ENCODE measurements around the gene ZNF365. TPM values are rescaled to one million over a fixed set of nuclear protein-coding genes. Genes with fewer than 3 reads are reported as not detected.
"Not testable (repeated sequence)": the region's sequence is repeated elsewhere in the genome, so short reads cannot be mapped to it uniquely, and the experiment has no call there.

Gene ZNF365
- total RNA-seq, 1 donor, result 1.5 TPM

DNA sequence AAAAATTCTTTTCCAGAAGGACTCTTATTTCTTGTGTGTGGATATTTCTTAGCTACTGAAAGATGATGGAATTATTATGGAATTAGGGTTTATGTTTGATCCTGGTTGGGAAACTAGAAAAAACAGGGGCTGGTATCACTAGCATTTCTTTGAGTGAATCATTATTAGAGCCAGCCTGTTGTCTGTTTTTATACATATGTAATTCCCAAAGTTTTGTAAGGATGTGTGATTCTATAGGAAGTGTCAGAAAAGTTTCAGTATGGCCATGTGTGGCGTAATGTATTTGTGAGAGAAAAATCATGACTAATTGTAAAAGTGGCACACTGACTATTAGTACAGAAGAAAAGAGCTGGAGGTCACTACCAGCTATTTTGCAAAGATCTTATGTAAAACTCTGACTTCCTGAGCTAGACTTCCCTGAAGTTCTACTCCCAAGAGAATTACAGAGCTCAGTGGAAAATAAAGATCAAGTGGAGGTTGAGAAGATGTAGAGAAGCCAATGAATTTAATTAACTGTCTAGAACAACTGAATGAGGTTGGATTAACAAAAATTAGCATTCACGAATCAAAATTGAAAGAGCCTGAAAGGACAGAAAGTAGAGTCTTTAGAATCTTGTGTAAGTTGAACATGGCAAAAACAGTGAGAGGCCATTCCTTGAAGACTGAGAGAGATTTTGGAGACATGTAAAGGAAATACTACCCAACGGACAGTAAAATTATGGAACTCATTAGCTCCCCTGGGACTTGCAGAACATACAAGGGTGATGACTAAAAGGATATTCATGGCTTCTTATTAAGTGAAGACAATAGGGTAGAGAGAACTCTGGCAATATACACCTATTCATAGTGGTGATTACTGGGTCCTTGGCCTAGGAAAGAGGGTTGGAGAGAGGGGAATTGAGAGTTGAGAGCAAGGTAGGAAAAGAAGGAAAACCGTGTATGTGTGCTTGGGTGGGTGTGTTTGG is 12.5 kb downstream of the ZNF365 start:
- no peaks in the 10 kb centered on the region for H3K9me3 ChIP-seq (ENCODE audit: low read depth, low read length)
- H3K4me3 ChIP-seq (ENCODE audit: low read length), result no peak overlapping the region
- no peaks in the 10 kb centered on the region for H3K27me3 ChIP-seq (ENCODE audit: insufficient read depth, low read length)
- peaks cover 10% of the 10 kb centered on the region for H3K4me1 ChIP-seq (ENCODE audit: insufficient read depth, low read length)

DNA sequence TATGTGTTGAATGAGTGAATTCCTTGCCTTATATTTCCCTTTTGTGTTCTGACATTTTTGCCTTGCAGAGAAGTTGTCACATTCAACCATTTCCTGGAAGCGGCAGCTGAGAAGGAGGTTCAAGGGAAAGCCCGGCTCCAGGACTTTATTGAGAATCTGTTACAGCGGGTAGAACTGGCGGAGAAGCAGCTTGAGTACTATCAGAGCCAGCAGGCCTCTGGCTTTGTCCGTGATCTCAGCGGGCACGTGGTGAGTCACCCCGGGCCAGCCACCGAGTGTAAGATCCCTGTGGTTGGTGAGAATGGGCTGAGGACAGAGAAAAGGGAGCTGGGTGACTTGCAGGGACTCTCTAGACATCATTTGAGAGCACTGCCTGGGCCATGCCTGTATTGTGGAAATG is 14.2 kb downstream of the ZNF365 start:
- no peak overlapping the region for H3K4me3 ChIP-seq (ENCODE audit: low read length)
- no peaks in the 10 kb centered on the region for H3K9me3 ChIP-seq (ENCODE audit: low read depth, low read length)
- H3K4me1 ChIP-seq (ENCODE audit: insufficient read depth, low read length), result peaks cover 5% of the 10 kb centered on the region
- H3K27me3 ChIP-seq (ENCODE audit: insufficient read depth, low read length), result no peaks in the 10 kb centered on the region

DNA sequence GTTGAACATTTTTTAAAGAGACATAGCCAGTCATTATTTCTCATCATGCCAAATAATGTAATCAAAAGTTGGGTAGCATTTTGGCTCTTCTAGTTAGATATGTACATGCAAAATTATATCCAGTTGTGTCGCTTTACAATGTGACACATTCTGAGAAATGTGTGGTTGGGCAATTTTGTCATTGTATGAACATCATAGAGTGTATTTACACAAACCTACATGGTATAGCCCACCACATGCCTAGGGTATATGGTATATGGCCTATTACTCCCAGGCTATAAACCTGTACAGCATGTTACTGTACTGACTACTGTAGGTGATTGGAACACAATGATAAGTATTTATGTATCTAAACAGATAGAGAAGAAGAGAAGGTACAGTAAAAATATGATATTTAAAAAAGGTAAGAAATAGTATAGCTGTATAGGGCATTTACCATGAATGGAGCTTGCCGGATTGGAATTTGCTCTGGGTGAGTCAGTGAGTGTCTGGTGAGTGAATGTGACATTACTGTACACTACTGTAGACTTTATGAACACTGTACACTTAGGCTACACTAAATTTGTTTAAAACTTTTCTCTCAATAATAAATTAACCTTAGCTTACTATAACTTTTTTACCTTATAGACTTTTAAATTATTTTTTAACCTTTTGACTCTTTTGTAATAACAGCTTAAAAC is 16.5 kb downstream of the ZNF365 start:
- H3K4me1 ChIP-seq (ENCODE audit: insufficient read depth, low read length), result no peaks in the 10 kb centered on the region
- no peaks in the 10 kb centered on the region for H3K9me3 ChIP-seq (ENCODE audit: low read depth, low read length)
- H3K4me3 ChIP-seq (ENCODE audit: low read length), result no peak overlapping the region
- H3K27me3 ChIP-seq (ENCODE audit: insufficient read depth, low read length), result no peaks in the 10 kb centered on the region

DNA sequence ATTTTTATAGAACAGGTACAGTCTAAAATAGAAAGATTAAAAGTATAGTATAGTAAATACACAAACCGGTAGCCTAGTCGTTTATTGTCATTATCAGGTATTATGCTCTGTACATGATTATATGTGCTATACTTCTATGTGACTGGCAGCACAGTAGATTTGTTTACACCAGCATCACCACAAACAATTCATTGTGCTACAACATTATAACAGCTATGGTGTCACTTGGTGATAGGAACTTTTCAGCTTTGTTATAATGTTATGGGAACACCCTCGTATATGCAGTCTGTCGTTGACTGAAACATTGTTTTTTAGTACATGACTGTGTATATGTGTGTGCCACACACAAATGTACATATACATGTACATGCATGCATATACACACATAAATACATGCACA is 19.1 kb downstream of the ZNF365 start:
- H3K27me3 ChIP-seq (ENCODE audit: insufficient read depth, low read length), result no peaks in the 10 kb centered on the region
- no peaks in the 10 kb centered on the region for H3K9me3 ChIP-seq (ENCODE audit: low read depth, low read length)
- no peaks in the 10 kb centered on the region for H3K4me1 ChIP-seq (ENCODE audit: insufficient read depth, low read length)
- no peak overlapping the region for H3K4me3 ChIP-seq (ENCODE audit: low read length)

DNA sequence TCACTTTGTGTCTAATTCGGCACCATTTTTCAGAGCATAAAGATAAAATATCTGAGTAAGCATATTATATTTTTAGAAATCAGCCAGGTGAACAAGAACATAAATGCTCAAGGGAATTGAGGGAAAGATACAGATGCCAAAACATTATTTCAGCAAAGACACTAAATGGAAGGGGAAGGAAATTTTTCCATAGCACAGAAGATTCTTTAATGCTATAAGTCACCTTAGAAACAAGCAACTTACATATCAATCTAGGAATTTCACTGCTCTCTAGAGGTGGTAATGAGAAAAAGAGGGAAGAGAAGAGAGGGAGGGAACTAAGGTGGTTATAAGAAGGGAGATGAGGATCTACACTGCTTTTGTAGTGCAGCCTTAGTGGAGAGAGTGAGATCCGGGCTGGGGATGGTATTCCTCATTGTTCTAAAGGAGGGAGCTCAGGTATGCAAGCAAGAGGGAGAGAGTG is 20.4 kb downstream of the ZNF365 start:
- Histone ChIP-seq H3K27me3 (ENCODE audit: insufficient read depth, low read length) (no peaks in the 10 kb centered on the region), H3K4me3 (ENCODE audit: low read length) (no peak overlapping the region), H3K9me3 (ENCODE audit: low read depth, low read length) (no peaks in the 10 kb centered on the region), H3K4me1 (ENCODE audit: insufficient read depth, low read length) (no peaks in the 10 kb centered on the region)

DNA sequence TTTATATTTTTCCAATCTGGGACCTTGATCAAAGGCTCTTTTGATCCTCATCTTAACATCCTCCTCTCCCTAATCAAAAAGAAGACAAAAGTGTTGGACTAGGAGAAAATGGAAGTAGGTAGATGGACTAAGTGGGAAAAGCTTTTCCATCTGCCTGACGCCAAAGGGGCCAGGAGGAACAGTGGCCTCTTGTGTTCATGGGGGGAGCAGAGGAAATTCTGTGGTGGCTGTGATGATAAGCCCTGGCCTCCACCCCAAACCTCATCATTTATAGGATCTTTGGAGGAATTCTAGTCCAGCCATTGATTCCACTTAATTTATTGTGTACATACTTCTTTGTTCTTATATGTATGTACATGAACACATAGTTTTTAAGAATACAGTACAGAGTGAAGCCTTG is 21.7 kb downstream of the ZNF365 start:
- Histone ChIP-seq H3K4me1 (ENCODE audit: insufficient read depth, low read length) (no peaks in the 10 kb centered on the region), H3K27me3 (ENCODE audit: insufficient read depth, low read length) (no peaks in the 10 kb centered on the region), H3K9me3 (ENCODE audit: low read depth, low read length) (no peaks in the 10 kb centered on the region), H3K4me3 (ENCODE audit: low read length) (no peak overlapping the region)

DNA sequence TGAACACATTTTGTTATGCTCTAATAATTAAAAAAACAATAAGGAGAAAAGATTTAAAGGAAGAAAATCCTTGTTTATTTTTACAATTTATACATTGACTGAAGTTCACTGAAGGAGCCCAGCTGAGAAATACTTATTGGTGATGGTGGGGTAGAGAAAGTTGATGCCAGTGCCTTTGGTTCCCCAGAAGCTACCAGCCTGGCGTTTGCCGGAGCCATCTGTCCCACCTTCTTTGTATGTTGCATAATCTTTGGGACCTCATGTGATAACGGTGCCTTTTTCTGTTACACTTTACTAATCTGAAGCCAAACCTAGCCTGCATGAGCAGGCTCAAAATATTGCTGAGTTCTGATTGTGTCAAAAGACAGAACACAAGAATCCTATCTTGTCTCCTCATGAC is 22.7 kb downstream of the ZNF365 start:
- Histone ChIP-seq H3K4me3 (ENCODE audit: low read length) (no peak overlapping the region), H3K27me3 (ENCODE audit: insufficient read depth, low read length) (no peaks in the 10 kb centered on the region), H3K4me1 (ENCODE audit: insufficient read depth, low read length) (no peaks in the 10 kb centered on the region), H3K9me3 (ENCODE audit: low read depth, low read length) (no peaks in the 10 kb centered on the region)

DNA sequence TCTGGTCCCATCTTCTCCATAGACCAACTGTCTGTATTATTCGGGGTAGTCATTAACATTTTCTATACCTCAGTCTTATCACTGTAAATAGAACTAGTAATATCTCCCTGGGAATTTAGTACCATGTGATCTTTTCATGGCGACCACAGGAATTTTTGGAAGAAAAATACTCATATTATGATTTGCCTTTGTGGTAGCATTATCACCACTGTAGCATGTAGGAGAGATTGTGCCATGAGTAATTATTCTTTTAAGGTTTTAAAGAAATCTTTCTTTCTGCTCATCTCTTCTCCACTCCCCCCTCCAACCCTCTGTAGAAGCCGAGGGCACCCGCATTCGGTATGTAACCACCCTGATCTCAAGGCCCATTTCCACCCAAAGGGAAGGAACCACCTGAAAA is 25.0 kb downstream of the ZNF365 start:
- Histone ChIP-seq H3K9me3 (ENCODE audit: low read depth, low read length) (no peaks in the 10 kb centered on the region), H3K4me3 (ENCODE audit: low read length) (no peak overlapping the region), H3K4me1 (ENCODE audit: insufficient read depth, low read length) (no peaks in the 10 kb centered on the region), H3K27me3 (ENCODE audit: insufficient read depth, low read length) (no peaks in the 10 kb centered on the region)

DNA sequence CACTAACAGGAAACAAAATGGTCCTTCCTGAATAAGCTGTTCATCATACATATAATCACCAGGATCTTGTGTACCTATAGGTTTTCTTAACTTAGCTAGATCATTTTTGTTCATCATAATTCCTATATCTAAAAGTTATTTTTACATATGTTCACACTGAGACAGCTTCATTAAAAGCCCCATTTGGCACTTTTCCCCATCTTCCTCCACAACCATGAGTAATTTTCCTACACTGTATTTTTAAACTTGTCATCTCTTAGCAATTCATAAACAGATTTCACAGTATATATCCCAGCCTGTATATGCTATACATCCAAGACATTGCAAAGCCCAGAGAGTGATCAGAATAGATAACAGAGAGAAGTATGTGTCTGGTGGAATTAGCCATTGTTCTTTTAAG is 28.3 kb downstream of the ZNF365 start:
- Histone ChIP-seq H3K4me3 (ENCODE audit: low read length) (no peak overlapping the region), H3K4me1 (ENCODE audit: insufficient read depth, low read length) (no peaks in the 10 kb centered on the region), H3K9me3 (ENCODE audit: low read depth, low read length) (no peaks in the 10 kb centered on the region), H3K27me3 (ENCODE audit: insufficient read depth, low read length) (no peaks in the 10 kb centered on the region)

DNA sequence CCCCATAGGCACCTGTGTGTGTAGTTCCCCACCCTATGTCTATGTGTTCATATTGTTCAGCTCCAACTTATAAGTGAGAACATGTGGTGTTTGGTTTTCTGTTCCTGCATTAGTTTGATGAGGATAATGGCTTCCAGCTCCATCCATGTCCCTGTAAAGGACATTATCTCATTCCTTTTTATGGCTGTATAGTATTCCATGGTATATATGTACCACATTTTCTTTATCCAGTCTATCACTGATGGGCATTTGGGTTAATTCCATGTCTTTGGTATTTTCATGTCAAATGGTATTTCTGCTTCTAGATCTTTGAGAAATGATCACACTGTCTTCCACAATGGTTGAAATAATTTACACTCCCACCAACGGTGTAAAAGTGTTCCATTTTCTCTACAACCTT is 36.4 kb downstream of the ZNF365 start:
- not testable (repeated sequence) for H3K9me3 ChIP-seq (ENCODE audit: low read depth, low read length); H3K4me1 ChIP-seq (ENCODE audit: insufficient read depth, low read length); H3K27me3 ChIP-seq (ENCODE audit: insufficient read depth, low read length); H3K4me3 ChIP-seq (ENCODE audit: low read length)

DNA sequence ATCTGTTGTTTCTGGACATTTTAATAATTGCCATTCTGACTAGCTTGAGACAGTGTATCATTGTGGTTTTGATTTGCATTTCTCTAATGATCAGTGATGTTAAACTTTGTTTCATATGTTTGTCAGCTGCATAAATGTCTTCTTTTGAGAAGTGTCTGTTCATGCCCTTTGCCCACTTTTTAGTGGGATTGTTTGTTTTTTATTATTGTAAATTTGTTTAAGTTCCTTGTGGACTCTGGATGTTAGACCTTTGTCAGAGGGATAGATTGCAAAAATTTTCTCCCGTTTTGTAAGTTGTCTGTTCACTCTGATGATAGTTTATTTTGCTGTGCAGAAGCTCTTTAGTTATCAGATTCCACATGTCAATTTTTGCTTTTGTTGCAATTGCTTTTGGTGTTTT is 36.8 kb downstream of the ZNF365 start:
- H3K27me3 ChIP-seq (ENCODE audit: insufficient read depth, low read length); H3K4me1 ChIP-seq (ENCODE audit: insufficient read depth, low read length); H3K9me3 ChIP-seq (ENCODE audit: low read depth, low read length); H3K4me3 ChIP-seq (ENCODE audit: low read length): not testable (repeated sequence)

DNA sequence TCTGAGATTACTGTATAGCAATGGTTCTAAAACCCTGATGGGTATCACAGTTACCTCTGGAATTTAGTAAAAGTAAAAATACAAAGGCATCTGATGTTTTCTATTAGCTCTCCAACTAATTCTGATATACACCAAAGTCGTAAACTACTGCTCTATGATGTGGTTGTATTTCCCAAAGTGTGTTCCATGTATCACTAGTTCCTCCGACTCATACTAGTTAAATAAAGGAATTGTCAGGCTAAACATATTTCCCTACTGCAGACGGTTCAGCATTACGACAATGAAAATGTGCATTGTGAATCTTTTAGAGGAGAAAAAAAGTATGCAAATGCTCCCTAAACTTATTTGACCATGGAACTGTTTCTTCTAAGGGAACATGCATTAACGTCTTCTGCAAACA is 38.9 kb downstream of the ZNF365 start:
- Histone ChIP-seq H3K4me1 (ENCODE audit: insufficient read depth, low read length) (no peaks in the 10 kb centered on the region), H3K9me3 (ENCODE audit: low read depth, low read length) (no peaks in the 10 kb centered on the region), H3K27me3 (ENCODE audit: insufficient read depth, low read length) (peaks cover 7% of the 10 kb centered on the region), H3K4me3 (ENCODE audit: low read length) (no peak overlapping the region)

DNA sequence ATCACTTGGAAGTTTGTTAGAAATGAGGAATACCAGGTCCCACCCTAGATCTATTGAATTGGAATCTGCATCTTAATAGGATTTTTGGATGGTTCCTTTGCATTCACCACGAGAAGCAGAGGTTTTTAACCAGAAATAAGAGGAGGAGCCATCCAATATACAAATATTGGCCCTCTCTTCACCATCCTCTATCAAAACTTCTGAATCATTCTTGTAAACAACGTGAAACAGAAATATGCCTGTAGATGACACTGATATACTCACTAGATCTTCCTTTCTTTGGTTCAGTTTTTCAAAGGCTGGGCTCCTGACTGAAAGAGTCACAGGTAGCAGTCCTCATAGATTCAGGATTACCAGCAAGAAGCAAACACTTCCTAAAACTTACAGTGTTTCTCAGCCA is 39.5 kb downstream of the ZNF365 start:
- Histone ChIP-seq H3K9me3 (ENCODE audit: low read depth, low read length) (no peaks in the 10 kb centered on the region), H3K4me1 (ENCODE audit: insufficient read depth, low read length) (no peaks in the 10 kb centered on the region), H3K27me3 (ENCODE audit: insufficient read depth, low read length) (peaks cover 7% of the 10 kb centered on the region), H3K4me3 (ENCODE audit: low read length) (no peak overlapping the region)

DNA sequence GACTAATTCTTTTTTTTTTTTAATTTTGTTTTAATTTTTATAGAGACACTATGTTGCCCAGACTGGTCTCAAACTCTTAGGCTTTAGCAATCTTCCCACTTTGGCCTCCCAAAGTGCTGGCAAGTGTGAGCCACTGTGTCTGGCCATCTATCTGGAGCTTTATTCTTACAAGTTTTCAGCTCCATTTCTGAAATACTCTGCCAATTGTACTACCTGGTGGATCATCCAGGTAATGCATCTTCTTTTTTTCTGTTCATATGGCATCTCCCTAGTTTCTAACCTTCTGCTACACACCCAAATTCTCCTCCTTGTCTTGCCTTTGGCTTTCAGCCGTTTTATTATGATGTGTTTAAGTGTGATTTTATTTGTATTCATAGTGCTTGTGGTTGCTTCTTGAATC is 40.2 kb downstream of the ZNF365 start:
- H3K4me3 ChIP-seq (ENCODE audit: low read length), result no peak overlapping the region
- no peaks in the 10 kb centered on the region for H3K9me3 ChIP-seq (ENCODE audit: low read depth, low read length)
- H3K4me1 ChIP-seq (ENCODE audit: insufficient read depth, low read length), result no peaks in the 10 kb centered on the region
- peaks cover 7% of the 10 kb centered on the region for H3K27me3 ChIP-seq (ENCODE audit: insufficient read depth, low read length)

DNA sequence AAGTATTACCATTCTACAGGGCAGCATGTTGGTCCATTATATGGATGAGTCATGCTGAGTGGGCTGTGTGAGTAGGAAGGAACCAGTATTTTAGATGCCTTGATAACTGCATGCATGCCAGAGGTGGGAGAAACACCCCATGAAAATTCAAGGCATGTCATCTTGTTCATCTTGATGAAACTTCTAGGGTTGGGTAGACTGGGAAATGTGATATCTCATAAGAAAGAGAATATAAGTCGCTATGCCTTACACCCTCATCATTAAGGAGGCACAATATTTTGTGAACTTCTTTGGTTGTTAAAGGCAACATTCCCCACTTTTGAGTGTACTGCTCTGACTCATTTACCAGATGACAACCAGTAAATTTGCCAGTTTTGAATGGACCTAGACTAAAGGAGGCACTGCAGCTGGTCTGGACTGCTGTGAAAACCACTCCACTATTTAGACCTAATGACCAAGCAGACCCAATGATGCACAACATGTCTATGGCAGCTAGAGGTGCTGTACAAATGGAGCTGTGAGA is 48.0 kb downstream of the ZNF365 start:
- H3K4me1 ChIP-seq (ENCODE audit: insufficient read depth, low read length), result no peaks in the 10 kb centered on the region
- no peaks in the 10 kb centered on the region for H3K9me3 ChIP-seq (ENCODE audit: low read depth, low read length)
- H3K4me3 ChIP-seq (ENCODE audit: low read length), result no peak overlapping the region
- no peaks in the 10 kb centered on the region for H3K27me3 ChIP-seq (ENCODE audit: insufficient read depth, low read length)
